Epithelial cell of prostate (primary cell): ENCODE data around the gene ARHGAP10.

Source experiments
- DNase-seq: peaks from one replicate; pipeline ENCODE4 v3.0.0-alpha.2; 2011; ENCODE audit warnings: low read depth, low spot score
- H3K27ac ChIP-seq: fragments of 450-650 bp; 2 replicates; pipeline ENCODE4 v1.5.1; 2017; ENCODE audit warnings: mild to moderate bottlenecking

Gene ARHGAP10, protein sequence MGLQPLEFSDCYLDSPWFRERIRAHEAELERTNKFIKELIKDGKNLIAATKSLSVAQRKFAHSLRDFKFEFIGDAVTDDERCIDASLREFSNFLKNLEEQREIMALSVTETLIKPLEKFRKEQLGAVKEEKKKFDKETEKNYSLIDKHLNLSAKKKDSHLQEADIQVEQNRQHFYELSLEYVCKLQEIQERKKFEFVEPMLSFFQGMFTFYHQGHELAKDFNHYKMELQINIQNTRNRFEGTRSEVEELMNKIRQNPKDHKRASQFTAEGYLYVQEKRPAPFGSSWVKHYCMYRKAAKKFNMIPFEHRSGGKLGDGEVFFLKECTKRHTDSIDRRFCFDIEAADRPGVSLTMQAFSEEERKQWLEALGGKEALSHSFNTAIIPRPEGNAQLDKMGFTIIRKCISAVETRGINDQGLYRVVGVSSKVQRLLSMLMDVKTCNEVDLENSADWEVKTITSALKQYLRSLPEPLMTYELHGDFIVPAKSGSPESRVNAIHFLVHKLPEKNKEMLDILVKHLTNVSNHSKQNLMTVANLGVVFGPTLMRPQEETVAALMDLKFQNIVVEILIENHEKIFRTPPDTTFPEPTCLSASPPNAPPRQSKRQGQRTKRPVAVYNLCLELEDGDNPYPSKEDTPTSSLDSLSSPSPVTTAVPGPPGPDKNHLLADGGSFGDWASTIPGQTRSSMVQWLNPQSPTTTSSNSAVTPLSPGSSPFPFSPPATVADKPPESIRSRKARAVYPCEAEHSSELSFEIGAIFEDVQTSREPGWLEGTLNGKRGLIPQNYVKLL

DNA sequence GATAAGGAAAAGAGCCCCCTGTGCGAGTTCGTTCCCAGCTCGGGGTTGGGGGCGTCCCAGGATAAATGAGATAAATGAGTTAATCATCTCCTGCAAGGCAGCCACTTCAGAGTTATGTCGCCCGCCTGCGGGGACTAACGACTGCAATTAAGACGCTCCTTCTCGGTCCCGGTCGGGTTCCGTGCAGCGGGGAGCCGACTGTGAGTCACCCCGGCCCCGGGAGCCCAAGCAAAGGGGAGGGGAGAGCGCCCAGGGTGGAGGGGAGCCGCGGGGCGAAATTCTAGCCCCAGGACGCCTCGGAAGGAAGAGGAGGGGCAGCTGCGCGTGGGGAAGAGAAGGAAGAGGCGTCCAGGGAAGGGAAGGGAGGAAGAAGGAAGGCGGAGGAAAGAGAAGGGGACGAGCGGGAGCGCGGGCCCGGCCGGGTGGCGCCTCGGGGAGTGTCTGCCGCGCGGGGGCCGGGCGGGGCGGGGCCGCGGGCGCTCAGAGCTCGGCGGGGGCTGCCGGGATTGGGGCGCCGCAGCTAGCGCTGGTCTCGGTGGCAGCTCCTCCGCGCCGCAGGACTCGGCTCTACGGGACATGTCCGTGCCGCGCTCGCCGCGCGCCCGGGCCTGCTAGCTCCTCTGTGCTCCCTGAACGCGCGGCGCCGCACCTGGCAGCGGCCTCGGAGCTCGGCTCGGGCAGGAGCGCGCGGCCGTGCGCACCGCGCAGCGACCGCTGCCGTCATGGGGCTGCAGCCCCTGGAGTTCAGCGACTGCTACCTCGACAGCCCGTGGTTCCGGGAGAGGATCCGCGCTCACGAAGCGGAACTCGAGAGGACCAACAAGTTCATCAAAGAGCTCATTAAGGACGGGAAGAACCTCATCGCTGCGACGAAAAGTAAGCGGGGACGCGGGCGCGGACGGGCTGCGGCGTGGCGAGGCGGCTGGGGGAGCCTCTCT is at the start of gene ARHGAP10:
ARHGAP10 (plus strand) TSS at position 509 of the 938 bp plus-strand sequence; CDS start at position 723, 214 bp downstream.
- DNase-seq, result no peak
- peak within 1 kb of the TSS; percentile 60 for H3K27ac ChIP-seq

DNA sequence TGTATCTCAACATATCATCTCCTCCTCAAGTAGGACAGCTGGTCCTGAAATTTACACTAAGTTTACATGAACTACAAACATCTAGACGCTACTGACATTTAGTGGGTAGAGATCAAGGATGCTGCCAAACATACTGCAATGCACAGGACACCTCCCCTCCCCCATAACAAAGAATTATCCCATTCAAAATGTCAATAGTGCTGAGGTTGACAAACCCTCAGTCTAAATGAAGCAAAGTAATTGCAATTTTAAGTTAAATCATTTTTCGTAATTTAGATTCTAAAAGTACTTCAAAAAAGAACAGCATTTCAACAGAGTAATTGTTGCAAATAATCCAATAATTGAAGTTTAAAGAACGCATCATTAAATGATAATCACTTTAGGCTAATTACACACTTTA is 49.1 kb upstream of the ARHGAP10 start:
- DNase-seq, result no peak
- no peak overlapping the region for H3K27ac ChIP-seq

DNA sequence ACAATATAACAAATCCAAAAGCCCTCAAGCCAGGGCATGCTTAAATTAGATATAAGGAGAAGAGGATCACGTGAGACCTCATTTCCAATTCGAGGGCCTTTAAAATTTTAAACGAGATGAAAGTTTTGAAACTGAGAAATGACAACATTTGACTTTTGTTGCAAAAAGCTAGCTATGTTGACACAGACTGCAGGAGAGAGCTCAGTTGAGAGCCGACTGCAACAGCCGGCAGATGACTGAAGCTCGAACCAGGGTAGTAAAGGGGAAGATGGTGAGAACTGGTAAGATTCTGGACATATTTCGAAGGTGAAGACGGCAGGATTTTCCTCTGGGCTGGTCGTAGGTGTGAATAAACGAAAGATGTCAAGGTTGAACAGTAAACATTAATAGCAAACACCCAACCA is 48.7 kb upstream of the ARHGAP10 start:
- DNase-seq, result no peak
- peak overlapping the region; percentile 65 for H3K27ac ChIP-seq

- H3K27ac ChIP-seq, result peak within 1 kb of the TSS; percentile 65
- peak; percentile 26 for DNase-seq
Observed at GRCh38 chr4:147683717-147684700, 47.9 kb upstream of the ARHGAP10 start, which contains the start of gene PRMT9. Gene PRMT9, minus strand, starts transcription at chr4:147684163. Its CDS starts 176 bp downstream, at chr4:147683987.

DNA sequence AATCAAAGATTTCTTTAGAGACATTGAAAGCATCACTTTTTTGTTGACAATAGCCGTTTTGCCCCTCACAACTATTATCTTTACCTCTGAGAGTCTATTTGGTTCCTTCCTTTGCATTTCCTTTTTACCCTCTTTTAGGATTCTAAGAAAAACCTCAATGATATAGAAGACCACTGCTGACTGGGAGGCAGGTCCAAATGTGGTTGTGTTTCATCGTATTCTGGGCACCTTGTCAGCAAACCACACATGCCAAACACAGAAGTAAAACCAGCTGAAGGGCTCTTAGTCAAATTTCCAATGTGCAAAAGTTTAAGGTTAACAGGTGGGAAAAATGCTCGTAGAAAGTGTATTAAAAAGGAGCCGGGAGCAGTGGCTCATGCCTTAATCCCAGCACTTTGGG is 42.8 kb upstream of the ARHGAP10 start:
- H3K27ac ChIP-seq, result no peak overlapping the region
- no peak for DNase-seq

GRCh38 chr4:147691820-147692219 is 40.1 kb upstream of the ARHGAP10 start:
- DNase-seq, result no peak
- H3K27ac ChIP-seq, result no peak overlapping the region

DNA sequence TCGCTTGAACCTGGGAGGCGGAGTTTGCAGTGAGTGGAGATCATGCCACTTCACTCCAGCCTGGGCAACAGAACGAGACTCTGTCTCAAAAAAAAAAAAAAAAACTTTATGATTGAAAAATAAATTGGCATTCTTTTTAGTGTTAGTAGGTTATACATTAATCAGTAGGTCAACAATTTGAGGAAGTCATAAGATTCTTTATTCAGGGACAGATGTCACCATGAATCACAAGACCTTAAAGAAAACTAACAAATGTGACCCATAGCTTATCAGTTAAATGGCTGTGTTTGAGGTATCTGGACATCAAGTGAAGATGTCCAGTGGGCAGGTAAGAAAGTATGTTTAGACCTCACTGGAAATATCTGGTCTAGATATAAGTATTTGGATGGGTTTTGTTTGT is 38.7 kb upstream of the ARHGAP10 start:
- H3K27ac ChIP-seq, result no peak overlapping the region
- DNase-seq, result no peak

DNA sequence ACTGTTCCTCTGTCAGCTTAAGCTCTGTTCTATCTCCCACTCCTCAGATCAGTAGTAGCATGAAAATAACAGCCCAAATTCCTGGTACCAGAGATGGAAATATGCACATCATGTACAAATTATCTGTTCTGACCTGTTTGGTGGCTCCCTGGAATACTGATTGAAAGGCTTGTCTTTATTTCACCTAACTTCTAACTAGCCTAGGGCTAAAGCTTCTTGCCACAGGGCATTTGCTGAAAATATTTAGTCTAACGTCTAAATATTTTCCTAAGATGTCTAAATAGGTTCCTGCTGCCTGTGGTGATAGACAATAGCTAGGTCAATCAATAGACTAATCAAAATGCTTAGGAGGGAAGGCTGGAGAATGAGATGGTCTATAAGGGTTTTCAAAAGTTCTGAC is 35.0 kb upstream of the ARHGAP10 start:
- no peak for DNase-seq
- no peak overlapping the region for H3K27ac ChIP-seq

- DNase-seq, result no peak
- H3K27ac ChIP-seq, result no peak overlapping the region
Observed at GRCh38 chr4:147704846-147705245, 27.0 kb upstream of the ARHGAP10 start.

DNA sequence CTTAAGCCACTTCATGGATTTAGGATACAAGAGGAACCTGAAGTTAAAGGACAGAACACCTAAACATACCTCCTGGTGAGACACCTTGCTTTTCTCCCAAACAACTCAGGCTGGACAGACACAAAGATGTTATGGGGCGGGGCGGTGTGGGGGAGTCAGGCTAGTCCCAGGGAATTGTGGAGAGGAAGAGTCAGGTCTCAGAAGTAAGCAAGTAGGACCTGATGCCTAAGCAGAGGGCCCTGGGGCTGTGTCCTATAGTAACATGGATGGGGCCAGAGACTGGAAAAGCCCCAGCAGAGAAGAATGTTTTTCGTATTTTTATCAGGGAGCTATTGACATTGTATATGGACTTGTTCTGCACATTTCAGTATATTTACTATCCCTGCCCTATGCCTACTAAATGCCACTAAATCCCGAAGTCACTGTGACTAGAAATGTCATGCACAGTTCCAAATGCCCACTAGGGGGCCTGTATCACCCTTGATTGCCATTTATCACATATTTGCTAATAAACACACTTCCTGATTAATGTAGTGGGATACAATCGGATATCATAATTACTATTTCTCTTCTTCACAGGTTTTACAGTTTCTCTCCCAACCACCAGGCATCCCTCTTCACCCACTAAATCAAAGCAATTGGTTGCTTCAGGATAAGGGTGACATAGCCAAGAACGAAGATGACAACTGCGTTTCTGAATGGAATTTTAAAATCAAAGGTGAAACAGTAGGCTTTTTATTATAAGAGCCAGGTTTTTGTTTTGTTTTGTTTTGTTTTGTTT is 23.8 kb upstream of the ARHGAP10 start:
- no peak overlapping the region for H3K27ac ChIP-seq
- no peak for DNase-seq

- no peak overlapping the region for H3K27ac ChIP-seq
- no peak for DNase-seq
Observed at GRCh38 chr4:147709999-147710398, 21.9 kb upstream of the ARHGAP10 start.

DNA sequence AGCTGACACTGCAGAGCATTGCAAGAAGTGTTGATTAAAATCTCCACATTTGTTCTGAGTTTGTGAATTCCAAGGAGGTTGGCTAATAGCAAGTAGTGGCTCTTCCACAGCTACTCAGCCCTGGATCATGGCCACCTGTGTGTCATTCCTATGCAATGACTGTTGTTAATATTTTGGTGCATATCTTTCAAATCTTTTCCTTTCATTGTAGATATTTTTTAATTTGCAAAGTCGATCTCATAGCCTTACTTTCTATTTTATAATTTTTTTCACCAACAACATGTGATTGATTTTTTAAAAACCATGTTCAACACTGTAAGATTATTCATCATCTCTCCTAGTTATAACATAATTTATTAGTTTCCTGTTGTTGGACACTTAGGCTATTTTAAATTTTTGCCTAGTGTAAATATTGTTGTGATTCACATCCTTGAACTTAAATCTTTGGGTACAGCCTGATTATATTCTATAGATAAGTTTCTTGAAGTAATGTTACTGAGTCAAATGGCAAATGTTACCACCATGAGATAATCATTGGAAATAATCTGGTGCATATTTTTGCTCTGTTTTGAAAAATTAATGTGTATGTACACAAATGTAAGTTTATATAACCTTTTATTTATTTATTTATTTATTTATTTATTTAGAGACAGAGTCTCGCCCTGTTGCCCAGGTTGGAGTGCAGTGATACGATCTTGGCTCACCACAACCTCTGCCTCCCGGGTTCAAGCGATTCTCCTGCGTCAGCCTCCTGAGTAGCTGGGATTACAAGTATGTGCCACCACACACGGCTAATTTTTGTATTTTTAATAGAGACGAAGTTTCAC is 17.1 kb upstream of the ARHGAP10 start:
- DNase-seq, result no peak
- peak overlapping the region; percentile 30 for H3K27ac ChIP-seq

- H3K27ac ChIP-seq, result no peak overlapping the region
- DNase-seq, result no peak
Observed at GRCh38 chr4:147717878-147718277, 14.0 kb upstream of the ARHGAP10 start.

DNA sequence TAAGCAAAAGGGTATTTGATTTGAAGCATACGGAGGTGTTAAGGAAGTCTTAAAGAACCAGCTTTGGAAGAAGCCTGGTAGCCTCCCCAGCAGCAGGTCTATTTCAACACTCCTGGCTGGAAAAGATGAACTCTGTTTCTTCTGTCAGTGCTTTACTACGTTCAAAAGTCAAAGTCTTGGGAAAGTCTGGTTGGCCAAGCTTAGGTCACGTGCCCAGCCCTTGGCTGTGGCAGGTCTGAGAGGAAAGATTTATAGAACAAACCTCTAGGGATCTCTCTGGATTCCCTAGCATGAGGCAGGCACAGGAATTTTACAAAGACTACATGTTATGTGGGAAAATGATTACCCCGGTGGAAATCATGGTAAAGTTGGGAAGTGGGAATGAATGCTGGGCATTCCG is 8.6 kb upstream of the ARHGAP10 start:
- no peak for DNase-seq
- no peak overlapping the region for H3K27ac ChIP-seq

GRCh38 chr4:147724468-147725201 is 7.3 kb upstream of the ARHGAP10 start:
- DNase-seq, result no peak
- H3K27ac ChIP-seq, result no peak overlapping the region

DNA sequence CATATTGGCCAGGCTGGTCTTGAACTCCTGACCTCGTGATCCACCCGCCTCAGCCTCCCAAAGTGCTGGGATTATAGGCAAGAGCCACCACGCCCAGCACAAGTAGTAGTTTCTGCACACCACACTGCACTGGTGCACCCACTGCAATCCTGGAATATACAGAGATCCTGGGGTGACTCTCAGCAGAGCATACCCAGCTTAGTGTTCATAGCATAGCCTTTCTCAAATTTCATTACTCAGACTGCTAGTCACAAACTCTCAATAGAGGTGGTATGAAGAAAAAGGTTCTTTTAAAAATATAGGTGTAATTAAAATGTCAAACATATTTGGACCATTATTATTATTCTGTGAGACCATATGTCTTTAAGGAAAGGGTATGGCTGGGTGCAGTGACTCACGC is 6.2 kb upstream of the ARHGAP10 start:
- no peak for DNase-seq
- no peak overlapping the region for H3K27ac ChIP-seq

DNA sequence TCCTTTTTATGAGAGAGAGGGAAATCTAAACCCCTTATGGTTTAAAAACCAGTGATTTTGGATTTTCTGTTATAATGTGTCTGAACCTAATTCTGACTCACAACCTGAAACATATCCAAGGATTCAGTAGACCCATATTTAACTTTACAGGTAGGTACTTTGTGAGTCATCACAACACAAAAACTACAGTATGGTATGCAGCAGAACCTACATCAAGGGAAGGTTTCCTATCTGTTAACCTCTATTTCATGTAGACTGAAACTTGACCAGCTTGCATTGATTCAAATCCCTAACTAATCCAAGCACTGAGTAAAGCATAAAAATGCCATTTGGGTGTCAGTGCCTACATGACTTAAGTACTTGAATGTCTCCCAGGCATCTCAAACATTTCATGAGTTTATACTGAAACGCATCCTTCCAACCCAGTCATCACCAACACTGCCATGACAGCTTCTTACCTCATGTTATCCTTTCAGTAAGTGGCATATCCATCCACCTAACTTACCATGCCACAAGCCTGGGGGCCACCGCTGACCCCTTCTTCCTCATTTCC is 4.3 kb upstream of the ARHGAP10 start:
- no peak for DNase-seq
- no peak overlapping the region for H3K27ac ChIP-seq
